ENCODE results near the gene MMP1.
A peak's percentile ranks its signal among the peaks of the same experiment; 100 is the strongest.
"Not testable (repeated sequence)": the region's sequence is repeated elsewhere in the genome, so short reads cannot be mapped to it uniquely, and the experiment has no call there.

The MMP1 gene

GRCh38 chr11:102760344-102761035, 37.5 kb downstream of the MMP1 start:
- DNase-seq (ENCODE audit: low read depth): peak; percentile 98

GRCh38 chr11:102757823-102758549, 40.0 kb downstream of the MMP1 start:
- DNase-seq (ENCODE audit: low read depth): peak; percentile 94

DNA sequence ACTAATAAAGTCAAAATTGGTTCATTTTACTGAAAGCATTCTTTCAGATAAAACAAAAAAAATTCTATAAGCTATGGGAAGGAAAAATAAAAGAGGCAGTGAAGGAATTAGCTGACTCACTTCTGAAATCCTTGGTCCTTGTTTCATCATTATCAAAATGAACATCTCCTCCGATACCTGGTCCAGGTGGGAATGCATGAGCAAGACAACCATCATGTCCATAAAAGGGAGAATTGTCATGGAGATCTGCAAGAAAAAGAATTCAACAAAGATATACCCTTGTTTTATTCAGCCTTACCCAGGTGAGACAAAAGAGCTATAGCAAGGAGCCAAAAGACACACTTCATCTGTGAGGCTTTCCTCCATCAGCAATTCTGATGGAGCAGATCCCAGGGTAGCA, 44.7 kb downstream of the MMP1 start:
- no peak for DNase-seq (ENCODE audit: low read depth)

DNA sequence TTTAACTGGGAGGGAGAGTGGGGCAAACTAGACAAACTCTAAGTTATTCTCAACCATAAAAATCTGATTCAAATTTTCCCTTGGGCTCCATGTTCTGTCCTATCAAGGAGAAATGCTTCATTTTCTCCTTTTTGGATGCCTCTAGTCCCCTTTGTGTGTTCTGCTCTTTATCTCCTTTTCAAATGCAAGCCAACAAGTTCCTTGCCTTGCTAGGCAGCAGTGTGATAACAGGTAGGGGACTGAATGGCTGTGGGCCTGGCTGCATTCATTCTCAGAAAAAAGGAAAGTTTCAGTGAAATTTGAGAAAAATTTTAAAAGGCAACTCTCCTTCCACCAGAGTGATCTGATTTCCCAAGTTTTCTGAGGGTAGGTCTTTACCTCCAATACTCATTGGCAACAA, 46.3 kb downstream of the MMP1 start:
- no peak for DNase-seq (ENCODE audit: low read depth)

DNA sequence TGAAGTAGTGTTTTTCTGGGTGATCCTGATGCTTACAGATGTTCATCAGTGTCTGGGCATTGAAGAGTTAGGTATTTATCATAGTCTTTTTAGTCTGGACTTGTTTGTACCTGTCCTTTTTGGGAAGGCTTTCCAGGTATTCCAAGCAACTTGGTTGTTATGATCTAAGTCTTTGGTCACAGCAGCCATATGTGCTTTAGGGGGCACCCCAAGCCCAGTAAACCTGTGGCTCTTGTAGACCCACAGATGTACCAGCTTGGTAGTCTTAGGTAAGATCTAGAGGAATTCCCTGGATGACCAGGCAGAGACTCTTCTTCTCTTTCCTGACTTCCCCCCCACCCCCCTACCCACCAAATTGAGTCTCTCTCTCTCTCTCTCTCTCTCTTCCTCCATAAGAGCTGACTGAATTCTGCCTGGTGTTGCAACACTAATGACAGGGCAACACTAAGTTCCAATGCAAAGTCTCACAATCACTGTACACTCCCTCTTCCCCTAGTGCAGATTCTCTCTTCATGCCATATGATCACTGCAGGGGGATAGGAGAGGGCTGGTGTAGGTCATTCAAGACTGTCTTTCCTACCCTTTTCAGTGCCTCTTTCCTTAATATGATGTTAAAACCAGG, 48.7 kb downstream of the MMP1 start:
- DNase-seq (ENCODE audit: low read depth): peak; percentile 14

DNA sequence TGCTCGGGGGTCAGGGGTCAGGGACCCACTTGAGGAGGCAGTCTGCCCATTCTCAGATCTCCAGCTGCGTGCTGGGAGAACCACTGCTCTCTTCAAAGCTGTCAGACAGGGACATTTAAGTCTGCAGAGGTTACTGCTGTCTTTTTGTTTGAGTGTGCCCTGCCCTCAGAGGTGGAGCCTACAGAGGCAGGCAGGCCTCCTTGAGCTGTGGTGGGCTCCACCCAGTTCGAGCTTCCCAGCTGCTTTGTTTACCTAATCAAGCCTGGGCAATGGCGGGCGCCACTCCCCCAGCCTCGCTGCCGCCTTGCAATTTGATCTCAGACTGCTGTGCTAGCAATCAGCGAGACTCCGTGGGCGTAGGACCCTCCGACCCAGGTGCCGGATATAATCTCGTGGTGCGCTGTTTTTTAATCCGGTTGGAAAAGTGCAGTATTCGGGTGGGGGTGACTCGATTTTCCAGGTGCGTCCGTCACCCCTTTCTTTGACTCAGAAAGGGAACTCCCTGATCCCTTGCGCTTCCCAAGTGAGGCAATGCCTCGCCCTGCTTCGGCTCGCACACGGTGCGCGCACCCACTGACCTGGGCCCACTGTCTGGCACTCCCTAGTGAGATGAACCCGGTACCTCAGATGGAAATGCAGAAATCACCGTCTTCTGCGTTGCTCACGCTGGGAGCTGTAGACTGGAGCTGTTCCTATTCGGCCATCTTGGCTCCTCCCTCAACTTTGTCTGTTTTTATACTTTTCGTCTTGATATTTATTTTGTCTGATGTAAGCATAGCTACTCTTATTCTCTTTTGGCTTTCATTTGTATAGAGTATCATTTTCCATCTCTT, 51.0 kb downstream of the MMP1 start:
- not testable (repeated sequence) for DNase-seq (ENCODE audit: low read depth)

Measured in amniotic epithelial cell (primary cell).